ENCODE data around the gene TKFC. TPM values are rescaled to one million over a fixed set of nuclear protein-coding genes. Genes with fewer than 3 reads are reported as not detected.

The TKFC gene
- total and polyA plus RNA-seq, 2 experiments from 2014 or later, result 42.3 to 104 TPM

DNA sequence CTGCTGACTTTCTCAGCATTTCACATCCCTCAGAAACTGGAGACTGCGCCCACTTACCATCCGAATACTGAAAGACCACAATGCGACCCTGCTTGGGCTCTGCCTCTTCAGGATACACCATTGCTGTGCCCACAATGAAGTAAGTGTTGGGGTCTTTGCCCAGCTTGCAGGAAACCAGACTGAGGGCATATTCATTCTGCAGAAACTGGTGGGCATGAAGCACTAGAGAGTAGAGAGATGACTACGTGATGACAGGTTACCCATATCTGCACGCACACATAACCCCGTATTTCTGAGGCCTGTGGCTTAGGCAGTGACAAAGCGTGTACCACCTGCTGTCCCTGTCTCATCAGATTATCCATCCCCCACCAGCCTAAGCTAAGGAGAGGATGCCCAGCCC, 23.3 kb upstream of the TKFC start:
- Histone ChIP-seq H3K9me3 (ENCODE audit: low read depth) (no peaks in the 10 kb centered on the region), H2AFZ (no peak overlapping the region), H3K27me3 (no peaks in the 10 kb centered on the region), H3K4me1 (ENCODE audit: insufficient read depth) (no peaks in the 10 kb centered on the region), H3K4me3 (no peak overlapping the region), H3K9me2 (replicated peaks; ENCODE audit: insufficient read depth) (no peaks in the 10 kb centered on the region), H4K20me1 (ENCODE audit: insufficient read depth, poor library complexity, severe bottlenecking) (peaks cover 3% of the 10 kb centered on the region), H3K79me2 (no peaks in the 10 kb centered on the region), H3K4me2 (no peak overlapping the region), H3K36me3 (replicated peaks; ENCODE audit: insufficient read depth, low read depth) (no peaks in the 10 kb centered on the region), H3K27ac (no peak overlapping the region)
- no peak for TF ChIP-seq EZH2phosphoT487 (IDR thresholded peaks at IDR 0.05; ENCODE audit: low read depth, severe bottlenecking, unreplicated experiment)
- TF ChIP-seq EZH2 (IDR thresholded peaks at IDR 0.05; ENCODE audit: borderline replicate concordance), result no peak
- TF ChIP-seq, protein P1, sequence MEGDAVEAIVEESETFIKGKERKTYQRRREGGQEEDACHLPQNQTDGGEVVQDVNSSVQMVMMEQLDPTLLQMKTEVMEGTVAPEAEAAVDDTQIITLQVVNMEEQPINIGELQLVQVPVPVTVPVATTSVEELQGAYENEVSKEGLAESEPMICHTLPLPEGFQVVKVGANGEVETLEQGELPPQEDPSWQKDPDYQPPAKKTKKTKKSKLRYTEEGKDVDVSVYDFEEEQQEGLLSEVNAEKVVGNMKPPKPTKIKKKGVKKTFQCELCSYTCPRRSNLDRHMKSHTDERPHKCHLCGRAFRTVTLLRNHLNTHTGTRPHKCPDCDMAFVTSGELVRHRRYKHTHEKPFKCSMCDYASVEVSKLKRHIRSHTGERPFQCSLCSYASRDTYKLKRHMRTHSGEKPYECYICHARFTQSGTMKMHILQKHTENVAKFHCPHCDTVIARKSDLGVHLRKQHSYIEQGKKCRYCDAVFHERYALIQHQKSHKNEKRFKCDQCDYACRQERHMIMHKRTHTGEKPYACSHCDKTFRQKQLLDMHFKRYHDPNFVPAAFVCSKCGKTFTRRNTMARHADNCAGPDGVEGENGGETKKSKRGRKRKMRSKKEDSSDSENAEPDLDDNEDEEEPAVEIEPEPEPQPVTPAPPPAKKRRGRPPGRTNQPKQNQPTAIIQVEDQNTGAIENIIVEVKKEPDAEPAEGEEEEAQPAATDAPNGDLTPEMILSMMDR (IDR thresholded peaks at IDR 0.05; ENCODE audit: poor library complexity), result no peak
- 95% methylated on average over 7 of the region's 7 CpGs for WGBS (ENCODE audit: low lambda C conversion rate, missing lambda C conversion rate)
- no peak for DNase-seq (ENCODE audit: low spot score)

DNA sequence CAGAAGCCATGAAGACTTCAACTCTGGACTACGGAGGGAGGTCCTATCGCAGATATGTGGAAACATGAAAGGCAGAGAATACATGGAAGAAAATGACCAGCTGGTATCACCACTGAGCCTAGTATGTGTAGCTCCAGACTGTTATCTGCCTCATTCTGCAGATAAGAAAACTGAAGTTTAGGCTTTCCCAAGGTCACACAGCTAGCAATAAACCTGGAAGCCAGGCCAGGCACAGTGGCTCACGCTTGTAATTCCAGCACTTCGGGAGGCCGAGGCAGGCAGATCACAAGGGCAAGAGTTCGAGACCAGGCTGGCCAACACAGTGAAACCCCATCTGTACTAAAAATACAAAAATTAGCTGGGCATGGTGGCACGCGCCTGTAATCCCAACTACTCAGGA, 22.3 kb upstream of the TKFC start:
- 86% methylated on average over 8 of the region's 8 CpGs for WGBS (ENCODE audit: low lambda C conversion rate, missing lambda C conversion rate)
- Histone ChIP-seq H2AFZ (no peak overlapping the region), H3K27ac (no peak overlapping the region), H4K20me1 (ENCODE audit: insufficient read depth, poor library complexity, severe bottlenecking) (no peaks in the 10 kb centered on the region), H3K9me3 (ENCODE audit: low read depth) (no peaks in the 10 kb centered on the region), H3K4me1 (ENCODE audit: insufficient read depth) (no peaks in the 10 kb centered on the region), H3K27me3 (no peaks in the 10 kb centered on the region), H3K4me2 (no peak overlapping the region), H3K36me3 (replicated peaks; ENCODE audit: insufficient read depth, low read depth) (no peaks in the 10 kb centered on the region), H3K9me2 (replicated peaks; ENCODE audit: insufficient read depth) (no peaks in the 10 kb centered on the region), H3K4me3 (no peak overlapping the region), H3K79me2 (no peaks in the 10 kb centered on the region)
- TF ChIP-seq EZH2phosphoT487 (IDR thresholded peaks at IDR 0.05; ENCODE audit: low read depth, severe bottlenecking, unreplicated experiment) (no peak), EZH2 (IDR thresholded peaks at IDR 0.05; ENCODE audit: borderline replicate concordance) (no peak)
- TF ChIP-seq, protein P1 (IDR thresholded peaks at IDR 0.05; ENCODE audit: poor library complexity), result no peak
- DNase-seq (ENCODE audit: low spot score), result no peak

DNA sequence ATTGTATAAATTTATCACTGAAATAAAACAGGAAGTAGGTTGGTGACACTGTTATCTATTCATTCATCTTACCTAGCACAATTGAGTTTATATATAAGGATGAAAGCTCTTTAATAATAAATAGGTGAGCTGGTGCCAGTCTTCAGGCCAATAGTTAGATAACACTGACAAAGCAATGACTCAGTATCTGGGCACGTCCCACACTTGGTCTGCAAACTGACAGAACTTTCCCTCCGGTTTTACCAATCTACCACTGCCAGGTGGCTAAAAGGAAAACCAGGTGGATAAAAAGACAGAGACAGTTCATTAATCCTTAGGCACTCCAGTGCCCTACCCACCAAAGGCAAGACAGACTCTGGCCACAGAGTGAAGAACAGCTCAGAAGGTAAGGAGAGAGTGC, 17.8 kb upstream of the TKFC start:
- no peak overlapping the region for H3K27ac ChIP-seq
- H4K20me1 ChIP-seq (ENCODE audit: insufficient read depth, poor library complexity, severe bottlenecking), result no peaks in the 10 kb centered on the region
- no peaks in the 10 kb centered on the region for H3K9me2 ChIP-seq (replicated peaks; ENCODE audit: insufficient read depth)
- no peak overlapping the region for H3K4me3 ChIP-seq
- no peaks in the 10 kb centered on the region for H3K36me3 ChIP-seq (replicated peaks; ENCODE audit: insufficient read depth, low read depth)
- H2AFZ ChIP-seq, result no peak overlapping the region
- no peak for DNase-seq (ENCODE audit: low spot score)
- no peaks in the 10 kb centered on the region for H3K27me3 ChIP-seq
- TF ChIP-seq, protein P1 (IDR thresholded peaks at IDR 0.05; ENCODE audit: poor library complexity), result no peak
- TF ChIP-seq EZH2 (IDR thresholded peaks at IDR 0.05; ENCODE audit: borderline replicate concordance) (no peak), EZH2phosphoT487 (IDR thresholded peaks at IDR 0.05; ENCODE audit: low read depth, severe bottlenecking, unreplicated experiment) (no peak)
- no peaks in the 10 kb centered on the region for H3K9me3 ChIP-seq (ENCODE audit: low read depth)
- no peaks in the 10 kb centered on the region for H3K79me2 ChIP-seq
- WGBS (ENCODE audit: low lambda C conversion rate, missing lambda C conversion rate), result 92% methylated on average over 2 of the region's 2 CpGs
- H3K4me2 ChIP-seq, result no peak overlapping the region
- no peaks in the 10 kb centered on the region for H3K4me1 ChIP-seq (ENCODE audit: insufficient read depth)

All from hepatocyte (in vitro differentiated cells).